ENCODE results near the gene BTNL9.
"Not testable (repeated sequence)": the region's sequence is repeated elsewhere in the genome, so short reads cannot be mapped to it uniquely, and the experiment has no call there.

The BTNL9 gene

DNA sequence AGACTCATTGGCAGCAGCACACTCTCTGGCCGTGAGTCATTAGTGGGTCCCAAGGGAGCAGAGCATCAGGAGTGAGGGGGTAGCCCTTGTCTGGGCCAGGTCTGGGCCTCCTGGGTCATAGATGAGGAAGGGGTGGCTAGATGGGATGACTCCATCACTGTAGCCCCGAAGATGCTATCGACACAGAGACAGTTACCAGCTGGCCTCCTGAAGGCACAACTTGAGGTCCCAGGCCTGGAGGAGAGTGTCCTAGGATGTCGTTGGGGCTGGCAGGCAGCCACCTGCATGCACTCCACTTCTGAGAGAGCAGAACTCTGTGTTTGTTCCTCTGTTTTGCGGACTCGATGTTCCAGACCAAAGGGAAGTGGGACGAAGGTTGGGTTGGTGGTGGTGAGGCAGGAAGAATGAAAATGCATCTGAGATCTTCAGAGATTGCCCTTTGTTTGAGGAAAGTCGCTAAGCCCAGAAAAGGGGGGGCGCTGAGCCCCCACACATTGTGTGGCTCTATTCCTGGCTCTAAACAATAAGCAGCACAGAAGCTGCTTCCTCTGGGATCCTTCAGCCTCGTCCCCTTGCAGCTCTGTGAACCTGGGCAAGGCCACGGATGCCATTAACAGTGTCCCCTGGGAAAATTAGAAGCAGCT, 4.7 kb downstream of the BTNL9 start:
- TF ChIP-seq MYC (IDR thresholded peaks at IDR 0.05; ENCODE audit: low read depth, low read length) (no peak), POLR2A (IDR thresholded peaks at IDR 0.05; ENCODE audit: extremely low read depth, insufficient read length) (no peak)
- TF ChIP-seq, protein P1, sequence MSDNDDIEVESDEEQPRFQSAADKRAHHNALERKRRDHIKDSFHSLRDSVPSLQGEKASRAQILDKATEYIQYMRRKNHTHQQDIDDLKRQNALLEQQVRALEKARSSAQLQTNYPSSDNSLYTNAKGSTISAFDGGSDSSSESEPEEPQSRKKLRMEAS (IDR thresholded peaks at IDR 0.05; ENCODE audit: low read depth, low read length) = no peak
- TF ChIP-seq, protein P2, sequence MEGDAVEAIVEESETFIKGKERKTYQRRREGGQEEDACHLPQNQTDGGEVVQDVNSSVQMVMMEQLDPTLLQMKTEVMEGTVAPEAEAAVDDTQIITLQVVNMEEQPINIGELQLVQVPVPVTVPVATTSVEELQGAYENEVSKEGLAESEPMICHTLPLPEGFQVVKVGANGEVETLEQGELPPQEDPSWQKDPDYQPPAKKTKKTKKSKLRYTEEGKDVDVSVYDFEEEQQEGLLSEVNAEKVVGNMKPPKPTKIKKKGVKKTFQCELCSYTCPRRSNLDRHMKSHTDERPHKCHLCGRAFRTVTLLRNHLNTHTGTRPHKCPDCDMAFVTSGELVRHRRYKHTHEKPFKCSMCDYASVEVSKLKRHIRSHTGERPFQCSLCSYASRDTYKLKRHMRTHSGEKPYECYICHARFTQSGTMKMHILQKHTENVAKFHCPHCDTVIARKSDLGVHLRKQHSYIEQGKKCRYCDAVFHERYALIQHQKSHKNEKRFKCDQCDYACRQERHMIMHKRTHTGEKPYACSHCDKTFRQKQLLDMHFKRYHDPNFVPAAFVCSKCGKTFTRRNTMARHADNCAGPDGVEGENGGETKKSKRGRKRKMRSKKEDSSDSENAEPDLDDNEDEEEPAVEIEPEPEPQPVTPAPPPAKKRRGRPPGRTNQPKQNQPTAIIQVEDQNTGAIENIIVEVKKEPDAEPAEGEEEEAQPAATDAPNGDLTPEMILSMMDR (IDR thresholded peaks at IDR 0.05; ENCODE audit: low read depth, low read length) = no peak
- DNase-seq (ENCODE audit: low read depth) = peak; percentile 70
- H3K4me3 ChIP-seq (ENCODE audit: low read depth, low read length) = no peak overlapping the region

DNA sequence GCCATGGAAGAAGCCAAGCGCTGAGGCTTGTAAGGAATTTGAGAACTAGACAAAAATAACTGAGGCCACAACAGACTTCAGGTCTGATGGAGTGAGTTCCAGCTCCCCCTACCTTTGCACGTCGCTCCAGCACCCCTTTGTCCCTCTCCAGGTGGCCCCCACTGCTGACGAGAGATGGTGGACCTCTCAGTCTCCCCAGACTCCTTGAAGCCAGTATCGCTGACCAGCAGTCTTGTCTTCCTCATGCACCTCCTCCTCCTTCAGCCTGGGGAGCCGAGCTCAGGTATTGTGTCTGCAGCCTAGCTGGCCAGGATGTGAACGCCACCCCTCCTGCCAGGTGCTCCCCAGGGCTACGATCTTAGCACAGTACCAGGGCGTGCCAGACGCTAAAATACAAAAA, 5.2 kb downstream of the BTNL9 start:
- no peak overlapping the region for H3K4me3 ChIP-seq (ENCODE audit: low read depth, low read length)
- TF ChIP-seq, protein P2 (IDR thresholded peaks at IDR 0.05; ENCODE audit: low read depth, low read length) = no peak
- TF ChIP-seq POLR2A (IDR thresholded peaks at IDR 0.05; ENCODE audit: extremely low read depth, insufficient read length) = no peak
- DNase-seq (ENCODE audit: low read depth) = peak; percentile 11

DNA sequence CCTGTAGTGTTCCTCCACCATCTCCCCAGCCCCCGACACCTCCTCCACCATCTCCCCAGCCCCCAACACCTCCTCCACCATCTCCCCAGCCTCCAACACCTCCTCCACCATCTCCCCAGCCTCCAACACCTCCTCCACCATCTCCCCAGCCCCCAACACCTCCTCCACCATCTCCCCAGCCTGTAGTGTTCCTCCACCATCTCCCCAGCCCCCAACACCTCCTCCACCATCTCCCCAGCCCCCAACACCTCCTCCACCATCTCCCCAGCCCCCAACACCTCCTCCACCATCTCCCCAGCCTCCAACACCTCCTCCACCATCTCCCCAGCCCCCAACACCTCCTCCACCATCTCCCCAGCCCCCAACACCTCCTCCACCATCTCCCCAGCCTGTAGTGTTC, 5.8 kb downstream of the BTNL9 start:
- not testable (repeated sequence) for H3K4me3 ChIP-seq (ENCODE audit: low read depth, low read length)

DNA sequence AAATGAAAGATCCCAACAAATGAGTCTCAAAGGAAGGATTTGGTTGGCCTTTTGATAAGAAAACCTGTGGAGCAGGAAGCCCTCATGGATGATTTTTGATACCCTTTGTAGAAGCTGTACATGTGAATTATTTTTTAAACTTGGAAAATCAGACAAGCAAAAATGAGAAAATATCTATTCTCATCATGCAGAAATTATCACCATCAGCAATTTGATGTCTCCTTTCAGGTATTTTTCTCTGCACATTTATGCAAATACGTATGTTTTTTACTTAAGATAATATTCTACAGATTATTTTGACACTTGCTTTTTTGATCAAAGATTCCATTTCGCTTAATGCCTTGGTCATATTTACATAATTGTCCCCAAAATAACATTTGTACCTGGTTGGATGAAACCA, 7.2 kb downstream of the BTNL9 start:
- H3K4me3 ChIP-seq (ENCODE audit: low read depth, low read length) = no peak overlapping the region
- TF ChIP-seq POLR2A (IDR thresholded peaks at IDR 0.05; ENCODE audit: extremely low read depth, insufficient read length) (no peak), MYC (IDR thresholded peaks at IDR 0.05; ENCODE audit: low read depth, low read length) (no peak)
- TF ChIP-seq, protein P2 (IDR thresholded peaks at IDR 0.05; ENCODE audit: low read depth, low read length) = no peak
- TF ChIP-seq, protein P1 (IDR thresholded peaks at IDR 0.05; ENCODE audit: low read depth, low read length) = no peak
- no peak for DNase-seq (ENCODE audit: low read depth)

More for the DNA sequence above, 5.8 kb downstream of the BTNL9 start:
- not testable (repeated sequence) for DNase-seq (ENCODE audit: low read depth)

DNA sequence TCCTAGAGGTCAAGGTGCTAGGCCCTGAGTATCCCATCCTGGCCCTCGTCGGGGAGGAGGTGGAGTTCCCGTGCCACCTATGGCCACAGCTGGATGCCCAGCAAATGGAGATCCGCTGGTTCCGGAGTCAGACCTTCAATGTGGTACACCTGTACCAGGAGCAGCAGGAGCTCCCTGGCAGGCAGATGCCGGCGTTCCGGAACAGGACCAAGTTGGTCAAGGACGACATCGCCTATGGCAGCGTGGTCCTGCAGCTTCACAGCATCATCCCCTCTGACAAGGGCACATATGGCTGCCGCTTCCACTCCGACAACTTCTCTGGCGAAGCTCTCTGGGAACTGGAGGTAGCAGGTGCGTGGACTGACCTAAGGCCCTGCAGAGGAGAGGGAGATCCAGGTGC, 7.9 kb downstream of the BTNL9 start:
- no peak for TF ChIP-seq MYC (IDR thresholded peaks at IDR 0.05; ENCODE audit: low read depth, low read length)
- TF ChIP-seq, protein P2 (IDR thresholded peaks at IDR 0.05; ENCODE audit: low read depth, low read length) = no peak
- DNase-seq (ENCODE audit: low read depth) = no peak

DNA sequence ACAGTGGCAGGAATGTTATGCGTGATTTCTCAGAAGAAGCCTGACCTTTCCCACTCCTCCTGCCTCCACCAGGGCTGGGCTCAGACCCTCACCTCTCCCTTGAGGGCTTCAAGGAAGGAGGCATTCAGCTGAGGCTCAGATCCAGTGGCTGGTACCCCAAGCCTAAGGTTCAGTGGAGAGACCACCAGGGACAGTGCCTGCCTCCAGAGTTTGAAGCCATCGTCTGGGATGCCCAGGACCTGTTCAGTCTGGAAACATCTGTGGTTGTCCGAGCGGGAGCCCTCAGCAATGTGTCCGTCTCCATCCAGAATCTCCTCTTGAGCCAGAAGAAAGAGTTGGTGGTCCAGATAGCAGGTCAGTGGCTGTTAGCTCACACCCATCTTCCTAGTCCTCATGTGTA, 9.9 kb downstream of the BTNL9 start:
- DNase-seq (ENCODE audit: low read depth) = no peak
- TF ChIP-seq POLR2A (IDR thresholded peaks at IDR 0.05; ENCODE audit: extremely low read depth, insufficient read length) (no peak), MYC (IDR thresholded peaks at IDR 0.05; ENCODE audit: low read depth, low read length) (no peak)
- TF ChIP-seq, protein P1 (IDR thresholded peaks at IDR 0.05; ENCODE audit: low read depth, low read length) = no peak
- TF ChIP-seq, protein P2 (IDR thresholded peaks at IDR 0.05; ENCODE audit: low read depth, low read length) = no peak
- no peak overlapping the region for H3K4me3 ChIP-seq (ENCODE audit: low read depth, low read length)

More for the DNA sequence above, 7.9 kb downstream of the BTNL9 start:
- no peak overlapping the region for H3K4me3 ChIP-seq (ENCODE audit: low read depth, low read length)

Data from NB4 (cell line).